Breast epithelium (tissue), 3 donors: ENCODE measurements around the gene ADORA1.

Experiments
- POLR2A ChIP-seq: fragments of 450-650 bp; IDR thresholded peaks from one replicate; pipeline ENCODE4 v1.6.1; 2016; ENCODE audit warnings: antibody characterized with exemption, mild to moderate bottlenecking, moderate library complexity
- TF ChIP-seq, protein P1 (sequence below), 3 donors: fragments of 450-650 bp; IDR thresholded peaks; one replicate each; pipeline ENCODE4 v1.5.1; 2016 to 2017; ENCODE audit warnings: antibody characterized with exemption in 3 of 3, mild to moderate bottlenecking in 3 of 3, moderate library complexity in 3 of 3

DNA sequence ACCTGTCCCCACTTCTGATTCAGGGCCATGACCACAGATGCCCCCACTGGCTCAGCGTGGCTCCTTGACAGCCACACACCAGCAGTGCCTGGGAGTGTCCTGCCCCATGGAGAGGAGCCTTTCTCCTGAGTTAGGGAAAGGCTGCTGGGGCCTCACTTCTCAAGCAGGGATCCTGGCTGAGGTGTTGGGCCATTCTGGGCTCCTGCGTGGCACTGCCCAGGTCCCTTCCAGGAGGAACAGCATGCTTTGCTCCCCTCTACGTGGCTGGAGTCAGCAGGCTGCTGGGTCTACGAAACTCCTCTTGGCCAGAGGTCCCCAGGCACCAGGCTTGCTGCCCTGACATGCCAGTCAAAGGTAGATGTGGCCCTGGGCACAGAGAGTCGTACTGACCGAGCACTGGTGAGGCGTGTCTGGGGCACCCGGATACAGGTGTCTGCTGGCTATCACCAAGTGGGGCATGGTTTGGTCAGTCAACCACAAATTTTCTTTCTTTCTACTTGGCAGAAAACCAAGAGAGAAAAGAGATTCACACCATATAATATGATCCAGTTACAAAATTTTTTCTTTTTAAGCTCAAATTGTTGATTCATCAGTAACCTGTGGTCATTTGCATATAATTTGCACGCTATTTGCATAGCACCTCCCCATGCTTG lies 4.1 kb downstream of the ADORA1 start:
- TF ChIP-seq, protein P1, sequence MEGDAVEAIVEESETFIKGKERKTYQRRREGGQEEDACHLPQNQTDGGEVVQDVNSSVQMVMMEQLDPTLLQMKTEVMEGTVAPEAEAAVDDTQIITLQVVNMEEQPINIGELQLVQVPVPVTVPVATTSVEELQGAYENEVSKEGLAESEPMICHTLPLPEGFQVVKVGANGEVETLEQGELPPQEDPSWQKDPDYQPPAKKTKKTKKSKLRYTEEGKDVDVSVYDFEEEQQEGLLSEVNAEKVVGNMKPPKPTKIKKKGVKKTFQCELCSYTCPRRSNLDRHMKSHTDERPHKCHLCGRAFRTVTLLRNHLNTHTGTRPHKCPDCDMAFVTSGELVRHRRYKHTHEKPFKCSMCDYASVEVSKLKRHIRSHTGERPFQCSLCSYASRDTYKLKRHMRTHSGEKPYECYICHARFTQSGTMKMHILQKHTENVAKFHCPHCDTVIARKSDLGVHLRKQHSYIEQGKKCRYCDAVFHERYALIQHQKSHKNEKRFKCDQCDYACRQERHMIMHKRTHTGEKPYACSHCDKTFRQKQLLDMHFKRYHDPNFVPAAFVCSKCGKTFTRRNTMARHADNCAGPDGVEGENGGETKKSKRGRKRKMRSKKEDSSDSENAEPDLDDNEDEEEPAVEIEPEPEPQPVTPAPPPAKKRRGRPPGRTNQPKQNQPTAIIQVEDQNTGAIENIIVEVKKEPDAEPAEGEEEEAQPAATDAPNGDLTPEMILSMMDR (IDR thresholded peaks at IDR 0.05), result no peak
- no peak for TF ChIP-seq POLR2A
